GM23338 (cell line): ENCODE data around the gene RPS15. TPM values are rescaled to one million over a fixed set of nuclear protein-coding genes. Genes with fewer than 3 reads are reported as not detected.

ENCODE experiments used
- ATAC-seq: fragments of 200-7000 bp; cut with Tn5 transposase; 3 replicates; pipeline ENCODE4 v1.9.1; 2020
- DNase-seq: peaks from one replicate; pipeline ENCODE4 v3.0.0-alpha.2; 2015; ENCODE audit warnings: low spot score
- H2AFZ ChIP-seq: fragments of 200-600 bp; sonication (generic); 2 replicates; pipeline ENCODE4 v1.8.0; 2016; ENCODE audit warnings: antibody characterized with exemption, mild to moderate bottlenecking, moderate library complexity
- H3F3A ChIP-seq: fragments of 200-600 bp; sonication (generic); replicated peaks from 2 replicates; pipeline ENCODE4 v1.8.0; 2017; ENCODE audit warnings: antibody characterized with exemption, mixed run types, low read depth
- H3K27ac ChIP-seq: fragments of 200-600 bp; sonication (generic); 2 replicates; pipeline ENCODE4 v1.6.1; 2016; ENCODE audit warnings: low read depth
- H3K27me3 ChIP-seq: fragments of 200-600 bp; sonication (generic); 2 replicates; pipeline ENCODE4 v1.8.0; 2016; ENCODE audit warnings: mild to moderate bottlenecking, mixed run types, moderate library complexity; ENCODE audit not compliant: insufficient read depth
- H3K36me3 ChIP-seq: fragments of 200-600 bp; sonication (generic); 2 replicates; pipeline ENCODE4 v1.8.0; 2016; ENCODE audit warnings: mild to moderate bottlenecking; ENCODE audit not compliant: insufficient read depth
- H3K4me1 ChIP-seq: fragments of 200-600 bp; sonication (generic); 2 replicates; pipeline ENCODE4 v1.8.0; 2016; ENCODE audit warnings: mild to moderate bottlenecking, moderate library complexity; ENCODE audit not compliant: insufficient read depth
- H3K4me2 ChIP-seq: fragments of 200-600 bp; sonication (generic); 2 replicates; pipeline ENCODE4 v1.7.1; 2017; ENCODE audit warnings: mixed run types
- H3K4me3 ChIP-seq: fragments of 200-600 bp; sonication (generic); 2 replicates; pipeline ENCODE4 v1.6.1; 2016; ENCODE audit warnings: mixed run types
- H3K79me2 ChIP-seq: fragments of 200-600 bp; sonication (generic); replicated peaks from 2 replicates; pipeline ENCODE4 v1.8.0; 2017; ENCODE audit warnings: mild to moderate bottlenecking; ENCODE audit not compliant: insufficient read depth
- H3K9me2 ChIP-seq: fragments of 200-600 bp; sonication (generic); 2 replicates; pipeline ENCODE4 v1.8.0; 2017; ENCODE audit not compliant: insufficient read depth
- H4K20me1 ChIP-seq: fragments of 200-600 bp; sonication (generic); replicated peaks from 2 replicates; pipeline ENCODE4 v1.8.0; 2017; ENCODE audit warnings: mild to moderate bottlenecking; ENCODE audit not compliant: insufficient read depth
- H3K27ac Mint-ChIP-seq: 2 replicates; pipeline ENCODE4 v1.8.0; 2020; ENCODE audit warnings: inconsistent platforms, mild to moderate bottlenecking, moderate library complexity, mixed read lengths
- H3K27me3 Mint-ChIP-seq: 3 replicates; pipeline ENCODE4 v1.8.0; 2022; ENCODE audit warnings: low read depth, mild to moderate bottlenecking, moderate library complexity, mixed read lengths, inconsistent platforms; ENCODE audit not compliant: insufficient read depth, poor library complexity
- H3K36me3 Mint-ChIP-seq: 3 replicates; pipeline ENCODE4 v1.8.0; 2021; ENCODE audit warnings: low read depth, mild to moderate bottlenecking, inconsistent platforms, moderate library complexity, mixed read lengths
- H3K4me1 Mint-ChIP-seq: 3 replicates; pipeline ENCODE4 v1.8.0; 2020; ENCODE audit warnings: mild to moderate bottlenecking, inconsistent platforms, mixed read lengths
- H3K4me3 Mint-ChIP-seq: 3 replicates; pipeline ENCODE4 v1.8.0; 2021; ENCODE audit warnings: moderate library complexity, mild to moderate bottlenecking, inconsistent platforms, mixed read lengths
- H3K9me3 Mint-ChIP-seq: 3 replicates; pipeline ENCODE4 v1.8.0; 2020; ENCODE audit warnings: moderate library complexity, mild to moderate bottlenecking, inconsistent platforms, mixed read lengths
- polyA plus RNA-seq: library from polyadenylated mRNA; unstranded; fragments of >200 nt; fragmentation: Nextera tagmentation; extraction: Ambion mirVana; gene quantifications from 2 replicates; pipeline ENCODE4 v1.2.1, GENCODE V29; 2016
- total RNA-seq: library from RNA; depleted of rRNA; stranded (reverse); fragments of >200 nt; shearing (Covaris generic); gene quantifications from 2 replicates; pipeline ENCODE4 v1.2.3, GENCODE V29; 2014
- TF ChIP-seq, protein P1 (sequence below): fragments of 250-450 bp; sonication (Bioruptor Pico); IDR thresholded peaks from 2 replicates; pipeline ENCODE4 v1.5.0; 2020; ENCODE audit warnings: mild to moderate bottlenecking, moderate library complexity
- TF ChIP-seq, protein P2 (sequence below), 2 experiments: fragments of 200-600 bp in 1 of 2; sonication (generic) in 1 of 2; conservative IDR thresholded peaks; 2 replicates each; pipeline versions ENCODE4 v1.5.1 to v1.6.1; 2016 to 2017; ENCODE audit warnings: antibody characterized with exemption in 2 of 2, low read depth in 2 of 2, mild to moderate bottlenecking in 2 of 2, moderate library complexity in 1 of 2

RPS15 gene
- total and polyA plus RNA-seq, 2 experiments from 2014 or later: 2,953 to 3,861 TPM

DNA sequence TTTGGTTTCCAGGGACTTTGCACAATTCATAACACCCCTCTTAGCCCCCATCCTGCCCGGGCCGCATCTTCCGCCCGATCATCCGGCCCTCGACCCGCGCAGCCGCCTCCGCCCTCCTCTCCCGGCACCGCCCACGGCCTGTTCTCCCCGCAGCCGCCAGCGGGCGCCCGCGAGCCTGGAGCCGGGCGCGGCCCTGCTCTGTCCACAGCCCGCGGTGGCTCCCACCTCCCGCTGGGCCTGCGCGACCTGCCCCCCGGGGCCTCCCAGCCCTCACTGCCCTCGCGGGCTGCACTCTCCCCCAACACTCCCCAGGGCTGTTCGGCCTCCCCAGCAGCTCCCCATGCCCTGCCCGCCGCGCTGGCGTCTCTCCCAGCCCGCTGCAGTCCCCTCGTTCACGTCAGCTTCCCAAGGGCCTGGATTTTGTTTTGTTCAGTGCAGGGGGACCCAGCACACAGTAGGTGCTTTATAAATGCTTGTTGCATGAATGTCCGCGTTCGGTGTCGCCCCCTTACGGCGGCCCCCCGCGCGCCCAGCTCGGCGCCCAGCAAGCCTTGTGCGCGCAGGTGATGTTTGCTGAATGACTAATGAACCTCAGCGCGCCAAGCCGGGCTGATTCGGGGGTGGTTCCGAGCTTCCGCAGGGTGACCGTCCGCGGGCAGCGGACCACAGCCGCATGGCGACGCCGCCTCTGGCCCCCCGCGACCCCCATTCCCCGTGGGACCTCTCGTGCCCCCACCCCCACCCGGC lies 7.2 kb downstream of the RPS15 start:
- Histone ChIP-seq H3K36me3 (peaks cover 13% of the 10 kb centered on the region), H3K4me2 (peak overlapping the region; percentile 91), H3K27me3 (peaks cover 37% of the 10 kb centered on the region), H3F3A (peaks cover 53% of the 10 kb centered on the region), H4K20me1 (peaks cover 18% of the 10 kb centered on the region), H3K9me2 (no peaks in the 10 kb centered on the region), H2AFZ (peak overlapping the region; percentile 90), H3K4me1 (peaks cover 20% of the 10 kb centered on the region; the same call in 1 of the 2 replicates), H3K79me2 (0 out of 2 replicates have a peak, but pooled peaks cover 2% of the 10 kb centered on the region), H3K27ac (no peak overlapping the region), H3K4me3 (peak overlapping the region; percentile 83)
- H3K4me3 Mint-ChIP-seq: peak overlapping the region; percentile 67
- H3K27me3 Mint-ChIP-seq: peaks cover 50% of the 10 kb centered on the region
- TF ChIP-seq, protein P1, sequence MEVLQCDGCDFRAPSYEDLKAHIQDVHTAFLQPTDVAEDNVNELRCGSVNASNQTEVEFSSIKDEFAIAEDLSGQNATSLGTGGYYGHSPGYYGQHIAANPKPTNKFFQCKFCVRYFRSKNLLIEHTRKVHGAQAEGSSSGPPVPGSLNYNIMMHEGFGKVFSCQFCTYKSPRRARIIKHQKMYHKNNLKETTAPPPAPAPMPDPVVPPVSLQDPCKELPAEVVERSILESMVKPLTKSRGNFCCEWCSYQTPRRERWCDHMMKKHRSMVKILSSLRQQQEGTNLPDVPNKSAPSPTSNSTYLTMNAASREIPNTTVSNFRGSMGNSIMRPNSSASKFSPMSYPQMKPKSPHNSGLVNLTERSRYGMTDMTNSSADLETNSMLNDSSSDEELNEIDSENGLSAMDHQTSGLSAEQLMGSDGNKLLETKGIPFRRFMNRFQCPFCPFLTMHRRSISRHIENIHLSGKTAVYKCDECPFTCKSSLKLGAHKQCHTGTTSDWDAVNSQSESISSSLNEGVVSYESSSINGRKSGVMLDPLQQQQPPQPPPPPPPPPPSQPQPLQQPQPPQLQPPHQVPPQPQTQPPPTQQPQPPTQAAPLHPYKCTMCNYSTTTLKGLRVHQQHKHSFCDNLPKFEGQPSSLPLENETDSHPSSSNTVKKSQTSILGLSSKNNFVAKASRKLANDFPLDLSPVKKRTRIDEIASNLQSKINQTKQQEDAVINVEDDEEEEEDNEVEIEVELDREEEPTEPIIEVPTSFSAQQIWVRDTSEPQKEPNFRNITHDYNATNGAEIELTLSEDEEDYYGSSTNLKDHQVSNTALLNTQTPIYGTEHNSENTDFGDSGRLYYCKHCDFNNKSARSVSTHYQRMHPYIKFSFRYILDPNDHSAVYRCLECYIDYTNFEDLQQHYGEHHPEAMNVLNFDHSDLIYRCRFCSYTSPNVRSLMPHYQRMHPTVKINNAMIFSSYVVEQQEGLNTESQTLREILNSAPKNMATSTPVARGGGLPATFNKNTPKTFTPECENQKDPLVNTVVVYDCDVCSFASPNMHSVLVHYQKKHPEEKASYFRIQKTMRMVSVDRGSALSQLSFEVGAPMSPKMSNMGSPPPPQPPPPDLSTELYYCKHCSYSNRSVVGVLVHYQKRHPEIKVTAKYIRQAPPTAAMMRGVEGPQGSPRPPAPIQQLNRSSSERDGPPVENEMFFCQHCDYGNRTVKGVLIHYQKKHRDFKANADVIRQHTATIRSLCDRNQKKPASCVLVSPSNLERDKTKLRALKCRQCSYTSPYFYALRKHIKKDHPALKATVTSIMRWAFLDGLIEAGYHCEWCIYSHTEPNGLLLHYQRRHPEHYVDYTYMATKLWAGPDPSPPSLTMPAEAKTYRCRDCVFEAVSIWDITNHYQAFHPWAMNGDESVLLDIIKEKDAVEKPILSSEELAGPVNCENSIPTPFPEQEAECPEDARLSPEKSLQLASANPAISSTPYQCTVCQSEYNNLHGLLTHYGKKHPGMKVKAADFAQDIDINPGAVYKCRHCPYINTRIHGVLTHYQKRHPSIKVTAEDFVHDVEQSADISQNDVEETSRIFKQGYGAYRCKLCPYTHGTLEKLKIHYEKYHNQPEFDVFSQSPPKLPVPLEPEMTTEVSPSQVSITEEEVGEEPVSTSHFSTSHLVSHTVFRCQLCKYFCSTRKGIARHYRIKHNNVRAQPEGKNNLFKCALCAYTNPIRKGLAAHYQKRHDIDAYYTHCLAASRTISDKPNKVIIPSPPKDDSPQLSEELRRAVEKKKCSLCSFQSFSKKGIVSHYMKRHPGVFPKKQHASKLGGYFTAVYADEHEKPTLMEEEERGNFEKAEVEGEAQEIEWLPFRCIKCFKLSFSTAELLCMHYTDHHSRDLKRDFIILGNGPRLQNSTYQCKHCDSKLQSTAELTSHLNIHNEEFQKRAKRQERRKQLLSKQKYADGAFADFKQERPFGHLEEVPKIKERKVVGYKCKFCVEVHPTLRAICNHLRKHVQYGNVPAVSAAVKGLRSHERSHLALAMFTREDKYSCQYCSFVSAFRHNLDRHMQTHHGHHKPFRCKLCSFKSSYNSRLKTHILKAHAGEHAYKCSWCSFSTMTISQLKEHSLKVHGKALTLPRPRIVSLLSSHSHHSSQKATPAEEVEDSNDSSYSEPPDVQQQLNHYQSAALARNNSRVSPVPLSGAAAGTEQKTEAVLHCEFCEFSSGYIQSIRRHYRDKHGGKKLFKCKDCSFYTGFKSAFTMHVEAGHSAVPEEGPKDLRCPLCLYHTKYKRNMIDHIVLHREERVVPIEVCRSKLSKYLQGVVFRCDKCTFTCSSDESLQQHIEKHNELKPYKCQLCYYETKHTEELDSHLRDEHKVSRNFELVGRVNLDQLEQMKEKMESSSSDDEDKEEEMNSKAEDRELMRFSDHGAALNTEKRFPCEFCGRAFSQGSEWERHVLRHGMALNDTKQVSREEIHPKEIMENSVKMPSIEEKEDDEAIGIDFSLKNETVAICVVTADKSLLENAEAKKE (CRISPR knock-in tag): no peak
- TF ChIP-seq, protein P2, sequence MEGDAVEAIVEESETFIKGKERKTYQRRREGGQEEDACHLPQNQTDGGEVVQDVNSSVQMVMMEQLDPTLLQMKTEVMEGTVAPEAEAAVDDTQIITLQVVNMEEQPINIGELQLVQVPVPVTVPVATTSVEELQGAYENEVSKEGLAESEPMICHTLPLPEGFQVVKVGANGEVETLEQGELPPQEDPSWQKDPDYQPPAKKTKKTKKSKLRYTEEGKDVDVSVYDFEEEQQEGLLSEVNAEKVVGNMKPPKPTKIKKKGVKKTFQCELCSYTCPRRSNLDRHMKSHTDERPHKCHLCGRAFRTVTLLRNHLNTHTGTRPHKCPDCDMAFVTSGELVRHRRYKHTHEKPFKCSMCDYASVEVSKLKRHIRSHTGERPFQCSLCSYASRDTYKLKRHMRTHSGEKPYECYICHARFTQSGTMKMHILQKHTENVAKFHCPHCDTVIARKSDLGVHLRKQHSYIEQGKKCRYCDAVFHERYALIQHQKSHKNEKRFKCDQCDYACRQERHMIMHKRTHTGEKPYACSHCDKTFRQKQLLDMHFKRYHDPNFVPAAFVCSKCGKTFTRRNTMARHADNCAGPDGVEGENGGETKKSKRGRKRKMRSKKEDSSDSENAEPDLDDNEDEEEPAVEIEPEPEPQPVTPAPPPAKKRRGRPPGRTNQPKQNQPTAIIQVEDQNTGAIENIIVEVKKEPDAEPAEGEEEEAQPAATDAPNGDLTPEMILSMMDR (conservative IDR thresholded peaks at IDR 0.05; ENCODE audit: low read depth in 2 of 2): peak; percentile 72 to 82
- no peaks in the 10 kb centered on the region; the same call in 2 of the 3 replicates for H3K9me3 Mint-ChIP-seq
- H3K4me1 Mint-ChIP-seq: peaks cover 29% of the 10 kb centered on the region
- H3K27ac Mint-ChIP-seq: no peak overlapping the region
- ATAC-seq (peak; percentile 64), DNase-seq (peak; percentile 79)
- H3K36me3 Mint-ChIP-seq: peaks cover 28% of the 10 kb centered on the region
